Brain pericyte (primary cell): Measurements from ENCODE around the gene TPX2.
"Not testable (repeated sequence)": the region's sequence is repeated elsewhere in the genome, so short reads cannot be mapped to it uniquely, and the experiment has no call there.

Source experiments
- DNase-seq: peaks from one replicate; pipeline ENCODE4 v3.0.0-alpha.2; 2012; ENCODE audit warnings: low read depth, low spot score

TPX2 gene

GRCh38 chr20:31811796-31812728 is 73.0 kb downstream of the TPX2 start:
- peak; percentile 78 for DNase-seq

GRCh38 chr20:31813611-31814010 is 74.5 kb downstream of the TPX2 start:
- DNase-seq: no peak

- not testable (repeated sequence) for DNase-seq
These were observed 75.1 kb downstream of the TPX2 start for GRCh38 chr20:31814142-31814541.

GRCh38 chr20:31815408-31816188 is 76.5 kb downstream of the TPX2 start:
- DNase-seq: no peak

GRCh38 chr20:31816221-31816620 is 77.1 kb downstream of the TPX2 start:
- DNase-seq: no peak

GRCh38 chr20:31817461-31817860 is 78.4 kb downstream of the TPX2 start:
- DNase-seq: no peak

- no peak for DNase-seq
These were observed 79.4 kb downstream of the TPX2 start for GRCh38 chr20:31818376-31818908.

GRCh38 chr20:31819083-31819784 is 80.1 kb downstream of the TPX2 start, which contains the start of gene MYLK2:
MYLK2 (plus strand) TSS chr20:31819356; CDS start chr20:31819581, 225 bp downstream.
- DNase-seq: no peak

GRCh38 chr20:31820228-31820627 is 81.1 kb downstream of the TPX2 start:
- DNase-seq: no peak

GRCh38 chr20:31821427-31821826 is 82.3 kb downstream of the TPX2 start:
- DNase-seq: no peak

- DNase-seq: no peak
These were observed 83.6 kb downstream of the TPX2 start for GRCh38 chr20:31822421-31823330.

GRCh38 chr20:31823360-31824124 is 84.5 kb downstream of the TPX2 start:
- DNase-seq: no peak

GRCh38 chr20:31824125-31824485 is 85.0 kb downstream of the TPX2 start:
- DNase-seq: no peak

- no peak for DNase-seq
These were observed 85.6 kb downstream of the TPX2 start for GRCh38 chr20:31824554-31825313.

GRCh38 chr20:31826074-31826473 is 87.0 kb downstream of the TPX2 start:
- no peak for DNase-seq

GRCh38 chr20:31827059-31827458 is 88.0 kb downstream of the TPX2 start:
- DNase-seq: no peak

- DNase-seq: not testable (repeated sequence)
These were observed 88.9 kb downstream of the TPX2 start for GRCh38 chr20:31828016-31828415.

- no peak for DNase-seq
These were observed 90.6 kb downstream of the TPX2 start for GRCh38 chr20:31829731-31830130.

GRCh38 chr20:31830406-31830981 is 91.4 kb downstream of the TPX2 start:
- DNase-seq: no peak
